GM23338 (cell line): Measurements from ENCODE around the gene LRMDA. TPM values are rescaled to one million over a fixed set of nuclear protein-coding genes. Genes with fewer than 3 reads are reported as not detected.

ENCODE experiments used
- ATAC-seq: fragments of 200-7000 bp; cut with Tn5 transposase; 3 replicates; pipeline ENCODE4 v1.9.1; 2020
- DNase-seq: peaks from one replicate; pipeline ENCODE4 v3.0.0-alpha.2; 2015; ENCODE audit warnings: low spot score
- H2AFZ ChIP-seq: fragments of 200-600 bp; sonication (generic); 2 replicates; pipeline ENCODE4 v1.8.0; 2016; ENCODE audit warnings: antibody characterized with exemption, mild to moderate bottlenecking, moderate library complexity
- H3F3A ChIP-seq: fragments of 200-600 bp; sonication (generic); replicated peaks from 2 replicates; pipeline ENCODE4 v1.8.0; 2017; ENCODE audit warnings: antibody characterized with exemption, mixed run types, low read depth
- H3K27ac ChIP-seq: fragments of 200-600 bp; sonication (generic); 2 replicates; pipeline ENCODE4 v1.6.1; 2016; ENCODE audit warnings: low read depth
- H3K27me3 ChIP-seq: fragments of 200-600 bp; sonication (generic); 2 replicates; pipeline ENCODE4 v1.8.0; 2016; ENCODE audit warnings: mild to moderate bottlenecking, mixed run types, moderate library complexity; ENCODE audit not compliant: insufficient read depth
- H3K36me3 ChIP-seq: fragments of 200-600 bp; sonication (generic); 2 replicates; pipeline ENCODE4 v1.8.0; 2016; ENCODE audit warnings: mild to moderate bottlenecking; ENCODE audit not compliant: insufficient read depth
- H3K4me1 ChIP-seq: fragments of 200-600 bp; sonication (generic); 2 replicates; pipeline ENCODE4 v1.8.0; 2016; ENCODE audit warnings: mild to moderate bottlenecking, moderate library complexity; ENCODE audit not compliant: insufficient read depth
- H3K4me2 ChIP-seq: fragments of 200-600 bp; sonication (generic); 2 replicates; pipeline ENCODE4 v1.7.1; 2017; ENCODE audit warnings: mixed run types
- H3K4me3 ChIP-seq: fragments of 200-600 bp; sonication (generic); 2 replicates; pipeline ENCODE4 v1.6.1; 2016; ENCODE audit warnings: mixed run types
- H3K79me2 ChIP-seq: fragments of 200-600 bp; sonication (generic); replicated peaks from 2 replicates; pipeline ENCODE4 v1.8.0; 2017; ENCODE audit warnings: mild to moderate bottlenecking; ENCODE audit not compliant: insufficient read depth
- H3K9me2 ChIP-seq: fragments of 200-600 bp; sonication (generic); 2 replicates; pipeline ENCODE4 v1.8.0; 2017; ENCODE audit not compliant: insufficient read depth
- H4K20me1 ChIP-seq: fragments of 200-600 bp; sonication (generic); replicated peaks from 2 replicates; pipeline ENCODE4 v1.8.0; 2017; ENCODE audit warnings: mild to moderate bottlenecking; ENCODE audit not compliant: insufficient read depth
- H3K27ac Mint-ChIP-seq: 2 replicates; pipeline ENCODE4 v1.8.0; 2020; ENCODE audit warnings: inconsistent platforms, mild to moderate bottlenecking, moderate library complexity, mixed read lengths
- H3K27me3 Mint-ChIP-seq: 3 replicates; pipeline ENCODE4 v1.8.0; 2022; ENCODE audit warnings: low read depth, mild to moderate bottlenecking, moderate library complexity, mixed read lengths, inconsistent platforms; ENCODE audit not compliant: insufficient read depth, poor library complexity
- H3K36me3 Mint-ChIP-seq: 3 replicates; pipeline ENCODE4 v1.8.0; 2021; ENCODE audit warnings: low read depth, mild to moderate bottlenecking, inconsistent platforms, moderate library complexity, mixed read lengths
- H3K4me1 Mint-ChIP-seq: 3 replicates; pipeline ENCODE4 v1.8.0; 2020; ENCODE audit warnings: mild to moderate bottlenecking, inconsistent platforms, mixed read lengths
- H3K4me3 Mint-ChIP-seq: 3 replicates; pipeline ENCODE4 v1.8.0; 2021; ENCODE audit warnings: moderate library complexity, mild to moderate bottlenecking, inconsistent platforms, mixed read lengths
- H3K9me3 Mint-ChIP-seq: 3 replicates; pipeline ENCODE4 v1.8.0; 2020; ENCODE audit warnings: moderate library complexity, mild to moderate bottlenecking, inconsistent platforms, mixed read lengths
- CREB1 ChIP-seq: fragments of 250-450 bp; sonication (Bioruptor Pico); IDR thresholded peaks from 2 replicates; pipeline ENCODE4 v1.5.0; 2020; ENCODE audit warnings: low read depth, mild to moderate bottlenecking, moderate library complexity
- CTCF ChIP-seq, 2 experiments: fragments of 200-600 bp in 1 of 2; sonication (generic) in 1 of 2; conservative IDR thresholded peaks; 2 replicates each; pipeline versions ENCODE4 v1.5.1 to v1.6.1; 2016 to 2017; ENCODE audit warnings: antibody characterized with exemption in 2 of 2, low read depth in 2 of 2, mild to moderate bottlenecking in 2 of 2, moderate library complexity in 1 of 2
- ETS1 ChIP-seq: IDR thresholded peaks from 2 replicates; pipeline ENCODE4 v1.6.1; 2016; ENCODE audit warnings: antibody characterized with exemption
- EZH2phosphoT487 ChIP-seq: fragments of 200-600 bp; sonication (generic); IDR thresholded peaks from one replicate; pipeline ENCODE4 v1.8.1; 2018; ENCODE audit warnings: antibody characterized with exemption; ENCODE audit not compliant: unreplicated experiment
- JUNB ChIP-seq: IDR thresholded peaks from one replicate; pipeline ENCODE4 v1.6.1; 2016; ENCODE audit warnings: antibody characterized with exemption; ENCODE audit not compliant: unreplicated experiment
- NANOG ChIP-seq: IDR thresholded peaks from 2 replicates; pipeline ENCODE4 v1.6.1; 2016; ENCODE audit warnings: antibody characterized with exemption, borderline replicate concordance
- REST ChIP-seq: IDR thresholded peaks from one replicate; pipeline ENCODE4 v1.6.1; 2018; ENCODE audit warnings: antibody characterized with exemption; ENCODE audit not compliant: unreplicated experiment
- ZNF462 ChIP-seq: fragments of 250-450 bp; sonication (Bioruptor Pico); IDR thresholded peaks from 2 replicates; pipeline ENCODE4 v1.5.0; 2020; ENCODE audit warnings: mild to moderate bottlenecking, moderate library complexity
- polyA plus RNA-seq: library from polyadenylated mRNA; unstranded; fragments of >200 nt; fragmentation: Nextera tagmentation; extraction: Ambion mirVana; gene quantifications from 2 replicates; pipeline ENCODE4 v1.2.1, GENCODE V29; 2016
- total RNA-seq: library from RNA; depleted of rRNA; stranded (reverse); fragments of >200 nt; shearing (Covaris generic); gene quantifications from 2 replicates; pipeline ENCODE4 v1.2.3, GENCODE V29; 2014

The LRMDA gene
- total and polyA plus RNA-seq, 2 experiments from 2014 or later: 0.90 to 1.8 TPM

GRCh38 chr10:75470901-75471300, 39.5 kb downstream of the LRMDA start:
- Histone ChIP-seq H3F3A (no peaks in the 10 kb centered on the region), H3K4me2 (no peak overlapping the region), H4K20me1 (no peaks in the 10 kb centered on the region), H3K27me3 (no peaks in the 10 kb centered on the region), H2AFZ (no peak overlapping the region), H3K4me3 (no peak overlapping the region), H3K79me2 (no peaks in the 10 kb centered on the region), H3K4me1 (peaks cover 12% of the 10 kb centered on the region), H3K27ac (no peak overlapping the region), H3K9me2 (peaks cover 14% of the 10 kb centered on the region; the same call in 1 of the 2 replicates), H3K36me3 (no peaks in the 10 kb centered on the region)
- H3K27me3 Mint-ChIP-seq: peaks cover 9% of the 10 kb centered on the region
- ATAC-seq (no peak), DNase-seq (no peak)
- no peaks in the 10 kb centered on the region for H3K36me3 Mint-ChIP-seq
- no peak overlapping the region for H3K27ac Mint-ChIP-seq
- H3K4me3 Mint-ChIP-seq: no peak overlapping the region
- H3K4me1 Mint-ChIP-seq: peaks cover 17% of the 10 kb centered on the region
- no peak for TF ChIP-seq ZNF462
- TF ChIP-seq CREB1 (CRISPR knock-in tag): no peak
- TF ChIP-seq NANOG: no peak
- no peak for TF ChIP-seq EZH2phosphoT487
- TF ChIP-seq ETS1: no peak
- TF ChIP-seq REST: no peak
- TF ChIP-seq JUNB: no peak
- no peak for TF ChIP-seq CTCF (conservative IDR thresholded peaks at IDR 0.05; ENCODE audit: low read depth in 2 of 2)
- no peaks in the 10 kb centered on the region; the same call in 2 of the 3 replicates for H3K9me3 Mint-ChIP-seq
